Middle frontal gyrus (tissue), 1 donor: ENCODE results near the gene RABGAP1.

Source experiments
- DNase-seq: peaks from one replicate; pipeline ENCODE4 v3.0.0-alpha.2; 2015; ENCODE audit warnings: low spot score; ENCODE audit errors: extremely low spot score

Gene RABGAP1

GRCh38 chr9:123008909-123009308, 68.1 kb downstream of the RABGAP1 start:
- no peak for DNase-seq

- no peak for DNase-seq
These were observed 70.6 kb downstream of the RABGAP1 start for GRCh38 chr9:123011380-123011779.

- no peak for DNase-seq
These were observed 71.2 kb downstream of the RABGAP1 start for GRCh38 chr9:123011878-123012528.

GRCh38 chr9:123016631-123017030, 75.8 kb downstream of the RABGAP1 start:
- DNase-seq: no peak

GRCh38 chr9:123020796-123021195, 80.0 kb downstream of the RABGAP1 start:
- no peak for DNase-seq

- DNase-seq: no peak
These were observed 85.6 kb downstream of the RABGAP1 start for GRCh38 chr9:123026425-123026824.

- DNase-seq: no peak
These were observed 86.7 kb downstream of the RABGAP1 start for GRCh38 chr9:123027517-123027916.

- DNase-seq: no peak
These were observed 87.3 kb downstream of the RABGAP1 start for GRCh38 chr9:123028136-123028535.

- DNase-seq: no peak
These were observed 88.2 kb downstream of the RABGAP1 start for GRCh38 chr9:123028973-123029372.

GRCh38 chr9:123031963-123032362, 91.1 kb downstream of the RABGAP1 start:
- no peak for DNase-seq

- DNase-seq: no peak
These were observed 92.5 kb downstream of the RABGAP1 start, which contains the start of gene GPR21 for GRCh38 chr9:123033352-123033751. GPR21 (plus strand) TSS chr9:123033667; CDS start chr9:123034567, 900 bp downstream.

GRCh38 chr9:123033864-123034601, 93.2 kb downstream of the RABGAP1 start:
- no peak for DNase-seq

GRCh38 chr9:123034881-123035510, 94.2 kb downstream of the RABGAP1 start:
- DNase-seq: no peak

- no peak for DNase-seq
These were observed 95.0 kb downstream of the RABGAP1 start for GRCh38 chr9:123035791-123036190.

- DNase-seq: no peak
These were observed 96.2 kb downstream of the RABGAP1 start for GRCh38 chr9:123036893-123037545.

GRCh38 chr9:123039617-123040219, 98.9 kb downstream of the RABGAP1 start:
- DNase-seq: no peak

- no peak for DNase-seq
These were observed 100.0 kb downstream of the RABGAP1 start for GRCh38 chr9:123040801-123041200.

- DNase-seq: no peak
These were observed 100.7 kb downstream of the RABGAP1 start for GRCh38 chr9:123041489-123041888.

- DNase-seq: no peak
These were observed 102.5 kb downstream of the RABGAP1 start for GRCh38 chr9:123043081-123043939.

GRCh38 chr9:123044586-123044985, 103.8 kb downstream of the RABGAP1 start:
- DNase-seq: no peak
